ENCODE data around the gene ZSWIM6. TPM values are rescaled to one million over a fixed set of nuclear protein-coding genes. Genes with fewer than 3 reads are reported as not detected.

ZSWIM6 gene
- total RNA-seq, 8 experiments from 2014 or later = 8.2 to 54.3 (median 20.2) TPM

Other genes with a start within 250 kb of the ZSWIM6 start
- gene SMIM15, start 169.8 kb upstream of the ZSWIM6 start, total RNA-seq = 10 to 100 TPM; 24.7 to 40.8 (median 36.6) TPM

All from motor neuron (in vitro differentiated cells).